ENCODE results near the gene DSCAM. TPM values are rescaled to one million over a fixed set of nuclear protein-coding genes. Genes with fewer than 3 reads are reported as not detected.

DSCAM gene
- total and polyA plus RNA-seq, 10 donors = 0.02 to 2.7 (median 2.0) TPM

- Histone ChIP-seq H3K4me3 (no peak overlapping the region), H3K27ac (no peak overlapping the region), H3K9me3 (no peaks in the 10 kb centered on the region), H3K4me1 (no peaks in the 10 kb centered on the region), H3K27me3 (replicated peaks in 1 of 7) (no peaks in the 10 kb centered on the region), H3K36me3 (no peaks in the 10 kb centered on the region)
- DNase-seq = no peak
- intact Hi-C loops (cut with DNase I; ENCODE audit: low total_unique reads) = no loop called here
- TF ChIP-seq POLR2AphosphoS5 (IDR thresholded peaks at IDR 0.05) = no peak
- no peak for TF ChIP-seq POLR2A (IDR thresholded peaks at IDR 0.05)
- TF ChIP-seq CTCF (IDR thresholded peaks at IDR 0.05 in 8 of 11, conservative IDR thresholded peaks at IDR 0.05 in 3 of 11) = no peak
- 55 to 67% (median 57%) methylated on average over 2 of the region's 2 CpGs for WGBS, 5 donors
These were observed 473.2 kb downstream of the DSCAM start for GRCh38 chr21:40373761-40374160.

GRCh38 chr21:40372506-40372905 lies 474.5 kb downstream of the DSCAM start:
- WGBS, 5 donors = 88 to 96% (median 90%) methylated on average over 2 of the region's 2 CpGs
- no peak overlapping the region for H3K4me3 ChIP-seq
- H3K4me1 ChIP-seq = no peaks in the 10 kb centered on the region
- H3K27ac ChIP-seq = no peak overlapping the region
- no peaks in the 10 kb centered on the region for H3K36me3 ChIP-seq
- no peak for DNase-seq
- intact Hi-C loops (cut with DNase I; ENCODE audit: low total_unique reads) = no loop called here
- no peaks in the 10 kb centered on the region for H3K27me3 ChIP-seq (replicated peaks in 1 of 7)
- TF ChIP-seq POLR2A (IDR thresholded peaks at IDR 0.05) (no peak), CTCF (IDR thresholded peaks at IDR 0.05 in 8 of 11, conservative IDR thresholded peaks at IDR 0.05 in 3 of 11) (no peak), POLR2AphosphoS5 (IDR thresholded peaks at IDR 0.05) (no peak)
- H3K9me3 ChIP-seq = no peaks in the 10 kb centered on the region

- TF ChIP-seq CTCF (IDR thresholded peaks at IDR 0.05 in 8 of 11, conservative IDR thresholded peaks at IDR 0.05 in 3 of 11) (no peak), POLR2AphosphoS5 (IDR thresholded peaks at IDR 0.05) (no peak), POLR2A (IDR thresholded peaks at IDR 0.05) (no peak)
- H3K4me3 ChIP-seq = no peak overlapping the region
- H3K27me3 ChIP-seq (replicated peaks in 1 of 7) = no peaks in the 10 kb centered on the region
- 63 to 83% (median 72%) methylated on average over 4 of the region's 4 CpGs for WGBS, 5 donors
- H3K4me1 ChIP-seq = no peaks in the 10 kb centered on the region
- no peaks in the 10 kb centered on the region for H3K36me3 ChIP-seq
- H3K27ac ChIP-seq = no peak overlapping the region
- DNase-seq = no peak
- intact Hi-C loops (cut with DNase I; ENCODE audit: low total_unique reads) = no loop called here
- no peaks in the 10 kb centered on the region for H3K9me3 ChIP-seq
These were observed 475.6 kb downstream of the DSCAM start for GRCh38 chr21:40371329-40371728.

GRCh38 chr21:40356644-40357043 lies 490.3 kb downstream of the DSCAM start:
- H3K9me3 ChIP-seq = peaks cover 0 to 17% (median 0%) of the 10 kb centered on the region in 8 donors
- DNase-seq = no peak
- TF ChIP-seq POLR2AphosphoS5 (IDR thresholded peaks at IDR 0.05) (no peak), CTCF (IDR thresholded peaks at IDR 0.05 in 8 of 11, conservative IDR thresholded peaks at IDR 0.05 in 3 of 11) (no peak), POLR2A (IDR thresholded peaks at IDR 0.05) (no peak)
- no peaks in the 10 kb centered on the region for H3K27me3 ChIP-seq (replicated peaks in 1 of 7)
- intact Hi-C loops (cut with DNase I; ENCODE audit: low total_unique reads) = no loop called here
- no peak overlapping the region for H3K27ac ChIP-seq
- no peak overlapping the region for H3K4me3 ChIP-seq
- no peaks in the 10 kb centered on the region for H3K36me3 ChIP-seq
- WGBS, 5 donors = 40 to 84% (median 58%) methylated on average over 2 of the region's 2 CpGs
- no peaks in the 10 kb centered on the region for H3K4me1 ChIP-seq

All from spleen (tissue), 11 donors.